GM23248 (cell line): Measurements from ENCODE around the gene PTGR2. TPM values are rescaled to one million over a fixed set of nuclear protein-coding genes. Genes with fewer than 3 reads are reported as not detected.
A peak's percentile ranks its signal among the peaks of the same experiment; 100 is the strongest.

ENCODE experiments used
- DNase-seq: peaks from one replicate; pipeline ENCODE4 v3.0.0-alpha.2; 2015
- H2AFZ ChIP-seq: fragments of 200-600 bp; sonication (generic); 2 replicates; pipeline ENCODE4 v1.6.1; 2016; ENCODE audit warnings: antibody characterized with exemption
- H3F3A ChIP-seq: fragments of 200-600 bp; sonication (generic); 2 replicates; pipeline ENCODE4 v1.6.1; 2016; ENCODE audit warnings: mild to moderate bottlenecking, antibody characterized with exemption, mixed run types; ENCODE audit not compliant: insufficient read depth
- H3K27ac ChIP-seq: fragments of 200-600 bp; sonication (generic); 2 replicates; pipeline ENCODE4 v1.5.1; 2016; ENCODE audit warnings: mild to moderate bottlenecking
- H3K27me3 ChIP-seq: fragments of 200-600 bp; sonication (generic); replicated peaks from 2 replicates; pipeline ENCODE4 v1.6.1; 2016; ENCODE audit warnings: mild to moderate bottlenecking; ENCODE audit not compliant: insufficient read depth
- H3K36me3 ChIP-seq: fragments of 200-600 bp; sonication (generic); 2 replicates; pipeline ENCODE4 v1.6.1; 2016; ENCODE audit warnings: low read depth, mild to moderate bottlenecking
- H3K4me1 ChIP-seq: fragments of 200-600 bp; sonication (generic); 2 replicates; pipeline ENCODE4 v1.6.1; 2016; ENCODE audit warnings: mild to moderate bottlenecking; ENCODE audit not compliant: insufficient read depth
- H3K4me2 ChIP-seq: fragments of 200-600 bp; sonication (generic); one replicate; pipeline ENCODE4 v1.6.1; 2016; ENCODE audit warnings: mild to moderate bottlenecking; ENCODE audit not compliant: unreplicated experiment
- H3K4me3 ChIP-seq: fragments of 200-600 bp; sonication (generic); 2 replicates; pipeline ENCODE4 v1.5.1; 2016; ENCODE audit warnings: mild to moderate bottlenecking
- H3K79me2 ChIP-seq: fragments of 200-600 bp; sonication (generic); 2 replicates; pipeline ENCODE4 v1.6.1; 2016; ENCODE audit warnings: mild to moderate bottlenecking; ENCODE audit not compliant: insufficient read depth
- H3K9ac ChIP-seq: fragments of 200-600 bp; sonication (generic); 2 replicates; pipeline ENCODE4 v1.6.1; 2016; ENCODE audit warnings: mild to moderate bottlenecking
- H3K9me2 ChIP-seq: fragments of 200-600 bp; sonication (generic); 2 replicates; pipeline ENCODE4 v1.6.1; 2016; ENCODE audit warnings: mixed run types, mild to moderate bottlenecking, moderate library complexity; ENCODE audit not compliant: insufficient read depth
- H3K9me3 ChIP-seq: fragments of 200-600 bp; sonication (generic); one replicate; pipeline ENCODE4 v1.6.1; 2017; ENCODE audit warnings: low read depth
- H4K20me1 ChIP-seq: fragments of 200-600 bp; sonication (generic); 2 replicates; pipeline ENCODE4 v1.6.0; 2016; ENCODE audit not compliant: insufficient read depth
- EZH2 ChIP-seq: fragments of 200-600 bp; sonication (generic); IDR thresholded peaks from 2 replicates; pipeline ENCODE4 v1.6.1; 2018; ENCODE audit warnings: antibody characterized with exemption, mild to moderate bottlenecking; ENCODE audit not compliant: insufficient read depth, poor library complexity, severe bottlenecking
- EZH2phosphoT487 ChIP-seq: fragments of 200-600 bp; sonication (generic); IDR thresholded peaks from 2 replicates; pipeline ENCODE4 v1.6.1; 2018; ENCODE audit warnings: antibody characterized with exemption, moderate library complexity, mild to moderate bottlenecking, low read depth; ENCODE audit not compliant: insufficient read depth
- WGBS, 2 experiments: methylation state at CpG; one replicate each; pipeline ENCODE4 v1.1.6; 2015 to 2017; ENCODE audit warnings: low lambda C conversion rate in 2 of 2, low coverage in 1 of 2; ENCODE audit errors: missing lambda C conversion rate in 2 of 2; 5-methylcytosine and 5-hydroxymethylcytosine counted together
- in situ Hi-C: fragments of 300-500 bp; cut with MboI; formaldehyde crosslinking; loops from 2 replicates; pipeline ENCODE4 v1.15.0; 2020
- polyA plus RNA-seq: library from polyadenylated mRNA; unstranded; fragments of >200 nt; fragmentation: Nextera tagmentation; extraction: Ambion mirVana; gene quantifications from 2 replicates; pipeline ENCODE4 v1.2.1, GENCODE V29; 2016
- total RNA-seq: library from RNA; depleted of rRNA; stranded (reverse); fragments of >200 nt; shearing (Covaris generic); gene quantifications from 2 replicates; pipeline ENCODE4 v1.2.3, GENCODE V29; 2014

Gene PTGR2
- total and polyA plus RNA-seq, 2 experiments from 2014 or later: 7.5 to 9.4 TPM

DNA sequence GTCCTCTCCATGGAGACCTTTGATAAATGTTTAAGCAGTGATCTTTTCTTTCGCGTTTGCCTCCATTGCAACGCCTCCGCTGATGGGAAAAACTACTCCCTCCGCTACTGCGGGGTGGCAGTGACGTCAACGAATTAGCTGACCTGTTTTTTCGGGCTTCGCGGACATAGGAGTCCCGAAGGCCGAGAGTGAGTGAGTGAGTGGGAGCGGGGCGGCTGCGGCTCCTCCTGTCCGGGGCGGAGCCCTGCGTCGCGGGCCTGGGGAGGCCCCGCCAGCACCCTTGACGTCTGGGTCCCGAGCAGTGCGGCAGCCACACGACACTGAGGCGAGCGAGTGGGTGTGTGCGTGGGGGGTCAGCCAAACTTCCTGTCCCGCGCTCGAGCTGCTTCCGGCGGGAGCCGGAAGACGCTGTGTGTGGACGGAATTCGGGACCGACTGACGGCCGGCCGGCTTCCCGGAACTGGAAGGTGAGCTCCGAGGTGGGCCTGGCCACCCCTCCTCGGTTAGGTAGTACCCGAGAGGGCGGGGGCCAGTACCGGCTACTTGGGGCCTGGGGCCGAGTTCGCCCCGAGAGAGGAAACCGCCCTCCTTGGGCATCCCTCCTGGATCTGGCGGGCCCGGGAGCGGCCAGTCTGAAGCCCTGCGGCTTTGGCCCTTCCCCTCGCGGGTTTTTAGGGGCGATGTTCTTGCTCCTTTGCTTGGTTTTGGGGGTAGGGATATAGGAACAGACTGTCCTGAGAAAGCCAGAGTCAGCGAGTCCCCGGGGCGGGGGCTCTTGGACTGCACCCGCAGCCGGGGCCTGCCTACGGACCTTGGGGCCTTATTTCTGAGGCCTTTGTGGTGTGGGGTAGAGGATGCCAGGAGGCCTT is 35.1 kb downstream of the PTGR2 start, which contains the start of gene ZNF410:
ZNF410 (plus strand) TSS at position 411 of the 869 bp plus-strand sequence. CDS start 5,317 bp downstream, outside the sequence.
- Histone ChIP-seq H3K9me3 (no peaks in the 10 kb centered on the region), H3K4me2 (peak within 1 kb of the TSS; percentile 92), H3K79me2 (peaks cover 70% of the 10 kb centered on the region), H3K27ac (peak within 1 kb of the TSS; percentile 94), H4K20me1 (no peaks in the 10 kb centered on the region), H3F3A (peaks cover 38% of the 10 kb centered on the region), H3K9me2 (no peaks in the 10 kb centered on the region), H3K4me1 (peaks cover 20% of the 10 kb centered on the region), H2AFZ (peak within 1 kb of the TSS; percentile 85), H3K36me3 (no peaks in the 10 kb centered on the region), H3K27me3 (no peaks in the 10 kb centered on the region), H3K4me3 (peak within 1 kb of the TSS; percentile 77), H3K9ac (peak within 1 kb of the TSS; percentile 95)
- 0 to 1% methylated on average over 61 to 64 of the region's 65 CpGs for WGBS, 2 experiments
- in situ Hi-C loops: no loop called here
- TF ChIP-seq EZH2 (no peak), EZH2phosphoT487 (no peak)
- DNase-seq: peak; percentile 99

DNA sequence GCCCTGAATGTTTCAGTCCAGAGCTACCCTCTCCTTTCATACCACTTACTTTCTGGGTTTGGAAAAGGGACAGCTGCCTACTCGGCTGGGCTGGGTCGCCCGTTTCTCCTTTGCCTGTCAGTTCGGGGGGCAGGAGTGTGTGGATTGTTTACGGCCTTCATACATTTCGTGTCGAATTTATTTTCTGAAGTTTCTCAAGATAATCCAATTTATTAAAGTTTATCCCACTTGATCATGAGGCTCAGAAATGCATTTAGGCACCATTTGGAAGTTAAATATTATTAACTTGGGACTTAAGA is 35.6 kb downstream of the PTGR2 start:
- 1 to 3% methylated on average over 7 of the region's 7 CpGs for WGBS, 2 experiments
- peak overlapping the region; percentile 77 for H3K4me3 ChIP-seq
- TF ChIP-seq EZH2phosphoT487: no peak
- no peak for TF ChIP-seq EZH2
- H3K9me2 ChIP-seq: no peaks in the 10 kb centered on the region
- no peaks in the 10 kb centered on the region for H3K9me3 ChIP-seq
- peak overlapping the region; percentile 95 for H3K9ac ChIP-seq
- peaks cover 20% of the 10 kb centered on the region for H3K4me1 ChIP-seq
- no peaks in the 10 kb centered on the region for H4K20me1 ChIP-seq
- peaks cover 38% of the 10 kb centered on the region for H3F3A ChIP-seq
- no peaks in the 10 kb centered on the region for H3K27me3 ChIP-seq
- H3K4me2 ChIP-seq: peak overlapping the region; percentile 92
- no peak for DNase-seq
- peak overlapping the region; percentile 94 for H3K27ac ChIP-seq
- in situ Hi-C loops: no loop called here
- H2AFZ ChIP-seq: peak overlapping the region; percentile 85
- H3K79me2 ChIP-seq: peaks cover 75% of the 10 kb centered on the region
- no peaks in the 10 kb centered on the region for H3K36me3 ChIP-seq

DNA sequence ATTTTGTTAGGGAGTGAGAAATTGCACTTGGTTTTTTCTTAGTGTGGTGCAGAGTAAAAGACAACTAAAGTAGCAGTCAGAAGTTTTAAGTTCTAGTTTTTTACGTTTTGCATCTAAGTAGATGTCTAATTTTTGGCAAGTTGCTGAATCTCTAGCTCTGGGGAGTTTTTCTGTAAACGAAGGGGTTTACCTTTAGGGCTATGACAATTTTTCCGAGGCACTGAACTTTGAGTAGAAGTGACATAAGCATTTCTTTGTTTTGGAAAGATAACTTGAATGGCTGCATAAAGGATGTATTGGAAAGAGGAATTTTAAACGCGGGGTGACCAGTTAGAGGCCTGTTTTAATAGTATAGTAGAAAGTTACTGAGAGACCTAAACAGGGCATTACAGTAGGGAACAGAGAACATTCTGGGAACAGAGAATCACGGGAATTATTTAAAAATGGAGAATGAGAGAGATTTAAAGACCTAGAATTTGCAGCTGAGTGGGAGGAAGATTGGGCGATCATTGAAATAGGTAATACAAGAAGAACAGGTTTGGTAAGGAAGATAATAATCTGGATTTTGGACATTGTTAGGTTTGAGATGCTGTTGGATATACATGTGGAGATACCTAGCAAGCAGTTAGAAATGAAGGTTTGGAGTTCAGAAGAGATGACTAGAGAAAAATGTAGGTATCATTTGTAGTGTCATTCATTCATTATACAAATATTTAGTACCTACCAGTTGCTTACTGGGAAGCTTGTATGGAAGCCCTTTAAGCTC is 36.2 kb downstream of the PTGR2 start:
- DNase-seq: peak; percentile 19
- peak overlapping the region; percentile 94 for H3K27ac ChIP-seq
- WGBS, 2 experiments: 41 to 47% methylated on average over 7 of the region's 7 CpGs

DNA sequence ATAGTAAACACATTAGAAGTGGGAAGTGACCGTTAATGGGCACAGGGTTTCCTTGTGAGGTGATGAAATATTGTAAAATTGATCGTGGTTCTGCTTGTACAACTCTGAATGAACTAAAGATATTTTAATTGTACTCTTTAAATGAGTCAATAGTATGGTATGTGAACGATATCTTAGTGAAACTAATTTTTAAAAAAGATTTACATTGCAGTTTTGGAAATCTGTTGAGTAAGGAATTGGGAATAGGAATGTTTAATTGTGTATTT is 36.8 kb downstream of the PTGR2 start:
- H2AFZ ChIP-seq: no peak overlapping the region
- H3F3A ChIP-seq: peaks cover 39% of the 10 kb centered on the region
- peaks cover 20% of the 10 kb centered on the region for H3K4me1 ChIP-seq
- 0 out of 2 replicates have a peak, but pooled peaks cover 2% of the 10 kb centered on the region for H4K20me1 ChIP-seq
- no peaks in the 10 kb centered on the region for H3K9me3 ChIP-seq
- in situ Hi-C loops: no loop called here
- H3K9me2 ChIP-seq: no peaks in the 10 kb centered on the region
- peak overlapping the region; percentile 95 for H3K9ac ChIP-seq
- WGBS, 2 experiments: 12 to 17% methylated on average over 3 of the region's 3 CpGs
- DNase-seq: peak; percentile 45
- TF ChIP-seq EZH2phosphoT487: no peak
- no peak for TF ChIP-seq EZH2
- peak overlapping the region; percentile 92 for H3K4me2 ChIP-seq
- H3K27ac ChIP-seq: peak overlapping the region; percentile 94
- H3K27me3 ChIP-seq: no peaks in the 10 kb centered on the region
- H3K4me3 ChIP-seq: peak overlapping the region; percentile 77
- H3K36me3 ChIP-seq: peaks cover 5% of the 10 kb centered on the region; the same call in 1 of the 2 replicates
- H3K79me2 ChIP-seq: peaks cover 87% of the 10 kb centered on the region

More for the DNA sequence above, 36.2 kb downstream of the PTGR2 start:
- in situ Hi-C loops: no loop called here
- peak overlapping the region; percentile 95 for H3K9ac ChIP-seq
- H3K27me3 ChIP-seq: no peaks in the 10 kb centered on the region
- no peaks in the 10 kb centered on the region for H3K36me3 ChIP-seq
- peak overlapping the region; percentile 77 for H3K4me3 ChIP-seq
- H4K20me1 ChIP-seq: no peaks in the 10 kb centered on the region
- H3K4me1 ChIP-seq: peaks cover 20% of the 10 kb centered on the region
- peak overlapping the region; percentile 92 for H3K4me2 ChIP-seq
- no peaks in the 10 kb centered on the region for H3K9me3 ChIP-seq
- H3K9me2 ChIP-seq: no peaks in the 10 kb centered on the region
- TF ChIP-seq EZH2: no peak
- no peak for TF ChIP-seq EZH2phosphoT487
- H3F3A ChIP-seq: peaks cover 38% of the 10 kb centered on the region
- peaks cover 82% of the 10 kb centered on the region for H3K79me2 ChIP-seq
- no peak overlapping the region for H2AFZ ChIP-seq
